ENCODE results near the gene CACHD1.

- TF ChIP-seq, protein P1, sequence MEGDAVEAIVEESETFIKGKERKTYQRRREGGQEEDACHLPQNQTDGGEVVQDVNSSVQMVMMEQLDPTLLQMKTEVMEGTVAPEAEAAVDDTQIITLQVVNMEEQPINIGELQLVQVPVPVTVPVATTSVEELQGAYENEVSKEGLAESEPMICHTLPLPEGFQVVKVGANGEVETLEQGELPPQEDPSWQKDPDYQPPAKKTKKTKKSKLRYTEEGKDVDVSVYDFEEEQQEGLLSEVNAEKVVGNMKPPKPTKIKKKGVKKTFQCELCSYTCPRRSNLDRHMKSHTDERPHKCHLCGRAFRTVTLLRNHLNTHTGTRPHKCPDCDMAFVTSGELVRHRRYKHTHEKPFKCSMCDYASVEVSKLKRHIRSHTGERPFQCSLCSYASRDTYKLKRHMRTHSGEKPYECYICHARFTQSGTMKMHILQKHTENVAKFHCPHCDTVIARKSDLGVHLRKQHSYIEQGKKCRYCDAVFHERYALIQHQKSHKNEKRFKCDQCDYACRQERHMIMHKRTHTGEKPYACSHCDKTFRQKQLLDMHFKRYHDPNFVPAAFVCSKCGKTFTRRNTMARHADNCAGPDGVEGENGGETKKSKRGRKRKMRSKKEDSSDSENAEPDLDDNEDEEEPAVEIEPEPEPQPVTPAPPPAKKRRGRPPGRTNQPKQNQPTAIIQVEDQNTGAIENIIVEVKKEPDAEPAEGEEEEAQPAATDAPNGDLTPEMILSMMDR (IDR thresholded peaks at IDR 0.05; ENCODE audit: poor library complexity, severe bottlenecking): no peak
- TF ChIP-seq POLR2AphosphoS5 (IDR thresholded peaks at IDR 0.05): no peak
Observed at GRCh38 chr1:64659478-64660138, 189.7 kb downstream of the CACHD1 start.

Data from neural cell (in vitro differentiated cells).